Measurements from ENCODE around the gene TAF8.

Gene TAF8

GRCh38 chr6:42095776-42096541 is 45.6 kb downstream of the TAF8 start:
- no peak for DNase-seq (ENCODE audit: low spot score)

GRCh38 chr6:42099340-42100028 is 49.2 kb downstream of the TAF8 start:
- no peak for DNase-seq (ENCODE audit: low spot score)

GRCh38 chr6:42100029-42100901 is 49.9 kb downstream of the TAF8 start:
- no peak for DNase-seq (ENCODE audit: low spot score)

GRCh38 chr6:42101186-42101657 is 50.9 kb downstream of the TAF8 start:
- no peak for DNase-seq (ENCODE audit: low spot score)

- DNase-seq (ENCODE audit: low spot score): no peak
Measured at GRCh38 chr6:42103216-42103615, 52.9 kb downstream of the TAF8 start.

GRCh38 chr6:42103753-42104094 is 53.4 kb downstream of the TAF8 start:
- no peak for DNase-seq (ENCODE audit: low spot score)

- peak; percentile 77 for DNase-seq (ENCODE audit: low spot score)
Measured at GRCh38 chr6:42104095-42104803, 53.9 kb downstream of the TAF8 start.

- no peak for DNase-seq (ENCODE audit: low spot score)
Measured at GRCh38 chr6:42104804-42105125, 54.4 kb downstream of the TAF8 start.

- DNase-seq (ENCODE audit: low spot score): peak; percentile 23
Measured at GRCh38 chr6:42105156-42105648, 54.9 kb downstream of the TAF8 start.

GRCh38 chr6:42105709-42106108 is 55.4 kb downstream of the TAF8 start:
- no peak for DNase-seq (ENCODE audit: low spot score)

- no peak for DNase-seq (ENCODE audit: low spot score)
Measured at GRCh38 chr6:42106112-42107023, 56.0 kb downstream of the TAF8 start.

- DNase-seq (ENCODE audit: low spot score): no peak
Measured at GRCh38 chr6:42108071-42108470, 57.7 kb downstream of the TAF8 start.

GRCh38 chr6:42110683-42111082 is 60.4 kb downstream of the TAF8 start:
- no peak for DNase-seq (ENCODE audit: low spot score)

GRCh38 chr6:42112351-42112750 is 62.0 kb downstream of the TAF8 start:
- DNase-seq (ENCODE audit: low spot score): no peak

GRCh38 chr6:42113936-42114636 is 63.8 kb downstream of the TAF8 start:
- DNase-seq (ENCODE audit: low spot score): no peak

GRCh38 chr6:42117843-42118161 is 67.5 kb downstream of the TAF8 start:
- no peak for DNase-seq (ENCODE audit: low spot score)

- DNase-seq (ENCODE audit: low spot score): no peak
Measured at GRCh38 chr6:42118162-42119001, 68.1 kb downstream of the TAF8 start.

GRCh38 chr6:42120895-42121865 is 70.9 kb downstream of the TAF8 start:
- DNase-seq (ENCODE audit: low spot score): no peak

All from NAMALWA (cell line).